Measurements from ENCODE around the gene UPP1.

Gene UPP1

GRCh38 chr7:48083114-48083830 lies 5.8 kb upstream of the UPP1 start:
- DNase-seq (ENCODE audit: low spot score) (no peak), ATAC-seq (ENCODE audit: low read depth) (no peak)
- Histone ChIP-seq H3K27me3 (ENCODE audit: insufficient read depth, poor library complexity, severe bottlenecking) (no peaks in the 10 kb centered on the region), H3K27ac (ENCODE audit: poor library complexity, severe bottlenecking) (peak overlapping the region; percentile 98), H3K36me3 (ENCODE audit: low read depth) (no peaks in the 10 kb centered on the region), H3K4me1 (ENCODE audit: insufficient read depth, poor library complexity, severe bottlenecking) (peaks cover 63% of the 10 kb centered on the region), H3K4me3 (ENCODE audit: severe bottlenecking) (no peak overlapping the region), H3K9me3 (ENCODE audit: severe bottlenecking) (no peaks in the 10 kb centered on the region)
- TF ChIP-seq CTCF (IDR thresholded peaks at IDR 0.05; ENCODE audit: poor library complexity, severe bottlenecking), result no peak

DNA sequence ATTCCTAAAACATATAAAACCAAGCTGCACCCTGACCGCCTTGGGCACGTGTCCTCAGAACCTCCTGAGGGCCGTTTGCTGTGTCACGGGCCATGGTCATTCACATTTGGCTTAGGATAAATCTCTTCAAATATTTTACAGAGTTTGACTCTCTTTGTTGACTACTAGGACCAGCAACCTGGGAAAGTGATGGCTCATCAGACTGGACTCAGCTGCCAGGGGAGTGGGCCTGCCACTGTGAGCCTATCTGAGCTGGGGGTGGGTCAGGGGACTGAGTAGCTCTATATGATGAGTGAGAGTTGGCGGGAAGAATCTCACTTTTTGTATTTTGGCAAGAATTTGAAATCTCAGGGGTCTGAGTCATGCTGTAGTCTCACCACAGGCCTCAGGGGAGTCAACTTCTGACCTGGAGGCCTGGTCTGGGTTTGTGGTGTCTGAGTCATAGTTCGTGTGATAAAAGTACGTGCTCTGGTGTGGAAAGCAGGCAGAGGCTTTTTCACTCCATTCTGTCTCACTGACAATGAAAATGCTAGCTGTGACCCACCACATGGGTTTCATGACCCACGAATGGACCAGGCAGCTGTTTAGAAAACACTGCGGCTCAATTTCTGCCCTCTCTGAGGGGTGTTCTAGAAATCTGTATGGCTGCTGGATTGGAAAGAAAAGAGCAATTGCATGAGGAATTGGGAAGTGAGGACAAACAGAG lies 4.2 kb upstream of the UPP1 start:
- DNase-seq (ENCODE audit: low spot score) (peak; percentile 95), ATAC-seq (ENCODE audit: low read depth) (peak; percentile 60)

DNA sequence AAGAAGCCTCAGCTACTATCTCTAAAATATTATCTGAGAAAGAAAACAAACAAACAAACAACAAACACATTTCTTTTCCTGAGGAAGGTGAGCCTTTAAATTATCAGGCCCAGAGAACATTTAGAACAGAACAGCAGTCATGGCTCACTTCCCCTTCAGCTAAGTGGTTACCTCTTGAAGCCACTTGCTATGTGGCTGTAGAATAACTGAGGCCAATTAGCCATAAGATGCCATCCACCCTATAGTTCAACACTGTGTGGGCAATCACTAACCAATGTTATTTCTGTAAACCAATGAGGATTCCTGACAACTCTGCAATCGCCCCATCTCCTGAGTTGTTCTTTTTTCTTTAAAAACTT lies 3.7 kb upstream of the UPP1 start:
- Histone ChIP-seq H3K27me3 (ENCODE audit: insufficient read depth, poor library complexity, severe bottlenecking) (no peaks in the 10 kb centered on the region), H3K9me3 (ENCODE audit: severe bottlenecking) (no peaks in the 10 kb centered on the region), H3K4me3 (ENCODE audit: severe bottlenecking) (no peak overlapping the region), H3K27ac (ENCODE audit: poor library complexity, severe bottlenecking) (peak overlapping the region; percentile 98), H3K36me3 (ENCODE audit: low read depth) (peaks cover 9% of the 10 kb centered on the region), H3K4me1 (ENCODE audit: insufficient read depth, poor library complexity, severe bottlenecking) (peaks cover 63% of the 10 kb centered on the region)
- no peak for TF ChIP-seq CTCF (IDR thresholded peaks at IDR 0.05; ENCODE audit: poor library complexity, severe bottlenecking)
- ATAC-seq (ENCODE audit: low read depth) (no peak), DNase-seq (ENCODE audit: low spot score) (no peak)

More for the DNA sequence above, 4.2 kb upstream of the UPP1 start:
- H3K4me3 ChIP-seq (ENCODE audit: severe bottlenecking), result no peak overlapping the region
- peak overlapping the region; percentile 98 for H3K27ac ChIP-seq (ENCODE audit: poor library complexity, severe bottlenecking)
- TF ChIP-seq CTCF (IDR thresholded peaks at IDR 0.05; ENCODE audit: poor library complexity, severe bottlenecking), result no peak
- no peaks in the 10 kb centered on the region for H3K9me3 ChIP-seq (ENCODE audit: severe bottlenecking)
- no peaks in the 10 kb centered on the region for H3K27me3 ChIP-seq (ENCODE audit: insufficient read depth, poor library complexity, severe bottlenecking)
- H3K4me1 ChIP-seq (ENCODE audit: insufficient read depth, poor library complexity, severe bottlenecking), result peaks cover 63% of the 10 kb centered on the region
- H3K36me3 ChIP-seq (ENCODE audit: low read depth), result peaks cover 4% of the 10 kb centered on the region

- H3K4me1 ChIP-seq (ENCODE audit: insufficient read depth, poor library complexity, severe bottlenecking), result peaks cover 63% of the 10 kb centered on the region
- H3K27ac ChIP-seq (ENCODE audit: poor library complexity, severe bottlenecking), result peak overlapping the region; percentile 98
- H3K4me3 ChIP-seq (ENCODE audit: severe bottlenecking), result no peak overlapping the region
- H3K27me3 ChIP-seq (ENCODE audit: insufficient read depth, poor library complexity, severe bottlenecking), result no peaks in the 10 kb centered on the region
- DNase-seq (ENCODE audit: low spot score), result no peak
- no peak for ATAC-seq (ENCODE audit: low read depth)
- no peaks in the 10 kb centered on the region for H3K9me3 ChIP-seq (ENCODE audit: severe bottlenecking)
- TF ChIP-seq CTCF (IDR thresholded peaks at IDR 0.05; ENCODE audit: poor library complexity, severe bottlenecking), result no peak
- H3K36me3 ChIP-seq (ENCODE audit: low read depth), result peaks cover 14% of the 10 kb centered on the region
Observed at GRCh38 chr7:48085942-48086341, 3.1 kb upstream of the UPP1 start.

DNA sequence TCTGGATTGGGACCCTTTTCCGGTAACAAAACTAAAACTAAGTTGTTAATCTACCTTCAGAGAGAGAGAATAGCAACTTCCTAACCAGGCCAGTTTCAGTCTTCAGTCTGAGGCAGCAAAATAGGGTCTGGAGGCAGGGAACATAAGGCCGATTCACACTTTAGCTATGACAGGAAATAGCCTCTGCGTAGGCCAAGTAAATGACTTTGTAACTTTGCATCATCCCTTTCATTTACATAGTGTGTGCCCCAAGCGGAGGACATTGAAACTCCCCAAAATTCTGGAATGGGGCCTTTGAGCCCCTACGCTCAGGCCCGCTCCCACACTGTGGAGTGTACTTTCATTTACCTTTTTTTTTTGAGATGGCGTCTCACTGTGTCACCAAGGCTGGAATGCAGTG lies 1.7 kb upstream of the UPP1 start:
- peaks cover 59% of the 10 kb centered on the region for H3K4me1 ChIP-seq (ENCODE audit: insufficient read depth, poor library complexity, severe bottlenecking)
- TF ChIP-seq CTCF (IDR thresholded peaks at IDR 0.05; ENCODE audit: poor library complexity, severe bottlenecking), result no peak
- ATAC-seq (ENCODE audit: low read depth), result no peak
- no peak overlapping the region for H3K4me3 ChIP-seq (ENCODE audit: severe bottlenecking)
- peaks cover 29% of the 10 kb centered on the region for H3K36me3 ChIP-seq (ENCODE audit: low read depth)
- peak overlapping the region; percentile 98 for H3K27ac ChIP-seq (ENCODE audit: poor library complexity, severe bottlenecking)
- H3K9me3 ChIP-seq (ENCODE audit: severe bottlenecking), result no peaks in the 10 kb centered on the region
- no peaks in the 10 kb centered on the region for H3K27me3 ChIP-seq (ENCODE audit: insufficient read depth, poor library complexity, severe bottlenecking)
- DNase-seq (ENCODE audit: low spot score), result no peak
